GM23338 (cell line): ENCODE results near the gene CCPG1. TPM values are rescaled to one million over a fixed set of nuclear protein-coding genes. Genes with fewer than 3 reads are reported as not detected.
A peak's percentile ranks its signal among the peaks of the same experiment; 100 is the strongest.

ENCODE experiments used
- ATAC-seq: fragments of 200-7000 bp; cut with Tn5 transposase; 3 replicates; pipeline ENCODE4 v1.9.1; 2020
- DNase-seq: peaks from one replicate; pipeline ENCODE4 v3.0.0-alpha.2; 2015; ENCODE audit warnings: low spot score
- H2AFZ ChIP-seq: fragments of 200-600 bp; sonication (generic); 2 replicates; pipeline ENCODE4 v1.8.0; 2016; ENCODE audit warnings: antibody characterized with exemption, mild to moderate bottlenecking, moderate library complexity
- H3F3A ChIP-seq: fragments of 200-600 bp; sonication (generic); replicated peaks from 2 replicates; pipeline ENCODE4 v1.8.0; 2017; ENCODE audit warnings: antibody characterized with exemption, mixed run types, low read depth
- H3K27ac ChIP-seq: fragments of 200-600 bp; sonication (generic); 2 replicates; pipeline ENCODE4 v1.6.1; 2016; ENCODE audit warnings: low read depth
- H3K27me3 ChIP-seq: fragments of 200-600 bp; sonication (generic); 2 replicates; pipeline ENCODE4 v1.8.0; 2016; ENCODE audit warnings: mild to moderate bottlenecking, mixed run types, moderate library complexity; ENCODE audit not compliant: insufficient read depth
- H3K36me3 ChIP-seq: fragments of 200-600 bp; sonication (generic); 2 replicates; pipeline ENCODE4 v1.8.0; 2016; ENCODE audit warnings: mild to moderate bottlenecking; ENCODE audit not compliant: insufficient read depth
- H3K4me1 ChIP-seq: fragments of 200-600 bp; sonication (generic); 2 replicates; pipeline ENCODE4 v1.8.0; 2016; ENCODE audit warnings: mild to moderate bottlenecking, moderate library complexity; ENCODE audit not compliant: insufficient read depth
- H3K4me2 ChIP-seq: fragments of 200-600 bp; sonication (generic); 2 replicates; pipeline ENCODE4 v1.7.1; 2017; ENCODE audit warnings: mixed run types
- H3K4me3 ChIP-seq: fragments of 200-600 bp; sonication (generic); 2 replicates; pipeline ENCODE4 v1.6.1; 2016; ENCODE audit warnings: mixed run types
- H3K79me2 ChIP-seq: fragments of 200-600 bp; sonication (generic); replicated peaks from 2 replicates; pipeline ENCODE4 v1.8.0; 2017; ENCODE audit warnings: mild to moderate bottlenecking; ENCODE audit not compliant: insufficient read depth
- H3K9me2 ChIP-seq: fragments of 200-600 bp; sonication (generic); 2 replicates; pipeline ENCODE4 v1.8.0; 2017; ENCODE audit not compliant: insufficient read depth
- H4K20me1 ChIP-seq: fragments of 200-600 bp; sonication (generic); replicated peaks from 2 replicates; pipeline ENCODE4 v1.8.0; 2017; ENCODE audit warnings: mild to moderate bottlenecking; ENCODE audit not compliant: insufficient read depth
- H3K27ac Mint-ChIP-seq: 2 replicates; pipeline ENCODE4 v1.8.0; 2020; ENCODE audit warnings: inconsistent platforms, mild to moderate bottlenecking, moderate library complexity, mixed read lengths
- H3K27me3 Mint-ChIP-seq: 3 replicates; pipeline ENCODE4 v1.8.0; 2022; ENCODE audit warnings: low read depth, mild to moderate bottlenecking, moderate library complexity, mixed read lengths, inconsistent platforms; ENCODE audit not compliant: insufficient read depth, poor library complexity
- H3K36me3 Mint-ChIP-seq: 3 replicates; pipeline ENCODE4 v1.8.0; 2021; ENCODE audit warnings: low read depth, mild to moderate bottlenecking, inconsistent platforms, moderate library complexity, mixed read lengths
- H3K4me1 Mint-ChIP-seq: 3 replicates; pipeline ENCODE4 v1.8.0; 2020; ENCODE audit warnings: mild to moderate bottlenecking, inconsistent platforms, mixed read lengths
- H3K4me3 Mint-ChIP-seq: 3 replicates; pipeline ENCODE4 v1.8.0; 2021; ENCODE audit warnings: moderate library complexity, mild to moderate bottlenecking, inconsistent platforms, mixed read lengths
- H3K9me3 Mint-ChIP-seq: 3 replicates; pipeline ENCODE4 v1.8.0; 2020; ENCODE audit warnings: moderate library complexity, mild to moderate bottlenecking, inconsistent platforms, mixed read lengths
- CREB1 ChIP-seq: fragments of 250-450 bp; sonication (Bioruptor Pico); IDR thresholded peaks from 2 replicates; pipeline ENCODE4 v1.5.0; 2020; ENCODE audit warnings: low read depth, mild to moderate bottlenecking, moderate library complexity
- REST ChIP-seq: IDR thresholded peaks from one replicate; pipeline ENCODE4 v1.6.1; 2018; ENCODE audit warnings: antibody characterized with exemption; ENCODE audit not compliant: unreplicated experiment
- polyA plus RNA-seq: library from polyadenylated mRNA; unstranded; fragments of >200 nt; fragmentation: Nextera tagmentation; extraction: Ambion mirVana; gene quantifications from 2 replicates; pipeline ENCODE4 v1.2.1, GENCODE V29; 2016
- total RNA-seq: library from RNA; depleted of rRNA; stranded (reverse); fragments of >200 nt; shearing (Covaris generic); gene quantifications from 2 replicates; pipeline ENCODE4 v1.2.3, GENCODE V29; 2014
- TF ChIP-seq, protein P1 (sequence below): IDR thresholded peaks from 2 replicates; pipeline ENCODE4 v1.6.1; 2016; ENCODE audit warnings: antibody characterized with exemption
- TF ChIP-seq, protein P2 (sequence below): fragments of 250-450 bp; sonication (Bioruptor Pico); IDR thresholded peaks from 2 replicates; pipeline ENCODE4 v1.5.0; 2020; ENCODE audit warnings: mild to moderate bottlenecking, moderate library complexity

The CCPG1 gene
- total and polyA plus RNA-seq, 2 experiments from 2014 or later = 7.7 to 11.1 TPM

GRCh38 chr15:55348281-55348778 lies 59.8 kb downstream of the CCPG1 start:
- peak; percentile 77 for DNase-seq
- TF ChIP-seq REST = no peak
- TF ChIP-seq, protein P1, sequence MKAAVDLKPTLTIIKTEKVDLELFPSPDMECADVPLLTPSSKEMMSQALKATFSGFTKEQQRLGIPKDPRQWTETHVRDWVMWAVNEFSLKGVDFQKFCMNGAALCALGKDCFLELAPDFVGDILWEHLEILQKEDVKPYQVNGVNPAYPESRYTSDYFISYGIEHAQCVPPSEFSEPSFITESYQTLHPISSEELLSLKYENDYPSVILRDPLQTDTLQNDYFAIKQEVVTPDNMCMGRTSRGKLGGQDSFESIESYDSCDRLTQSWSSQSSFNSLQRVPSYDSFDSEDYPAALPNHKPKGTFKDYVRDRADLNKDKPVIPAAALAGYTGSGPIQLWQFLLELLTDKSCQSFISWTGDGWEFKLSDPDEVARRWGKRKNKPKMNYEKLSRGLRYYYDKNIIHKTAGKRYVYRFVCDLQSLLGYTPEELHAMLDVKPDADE = no peak
- no peak overlapping the region for H3K4me3 ChIP-seq
- H3F3A ChIP-seq = no peaks in the 10 kb centered on the region
- Mint-ChIP-seq H3K36me3 (no peaks in the 10 kb centered on the region), H3K4me1 (peaks cover 31% of the 10 kb centered on the region), H3K27ac (no peak overlapping the region), H3K9me3 (no peaks in the 10 kb centered on the region), H3K4me3 (no peak overlapping the region), H3K27me3 (peaks cover 4% of the 10 kb centered on the region)
- no peaks in the 10 kb centered on the region for H3K27me3 ChIP-seq
- no peak overlapping the region for H2AFZ ChIP-seq
- no peak overlapping the region for H3K27ac ChIP-seq
- no peaks in the 10 kb centered on the region for H4K20me1 ChIP-seq
- no peaks in the 10 kb centered on the region for H3K9me2 ChIP-seq
- H3K36me3 ChIP-seq = no peaks in the 10 kb centered on the region
- no peaks in the 10 kb centered on the region for H3K79me2 ChIP-seq
- peak; percentile 81 for ATAC-seq
- peaks cover 17% of the 10 kb centered on the region for H3K4me1 ChIP-seq
- H3K4me2 ChIP-seq = no peak overlapping the region

- peaks cover 13% of the 10 kb centered on the region for H3K4me1 ChIP-seq
- no peaks in the 10 kb centered on the region for H3K36me3 ChIP-seq
- DNase-seq = peak; percentile 74
- H3K4me2 ChIP-seq = no peak overlapping the region
- peaks cover 7% of the 10 kb centered on the region for H3K27me3 Mint-ChIP-seq
- H3K79me2 ChIP-seq = no peaks in the 10 kb centered on the region
- no peaks in the 10 kb centered on the region for H4K20me1 ChIP-seq
- no peak overlapping the region for H3K4me3 ChIP-seq
- H3K4me1 Mint-ChIP-seq = peaks cover 24% of the 10 kb centered on the region
- H3K27ac Mint-ChIP-seq = peak overlapping the region; percentile 75
- peak; percentile 89 for ATAC-seq
- no peak overlapping the region; the same call in 2 of the 3 replicates for H3K4me3 Mint-ChIP-seq
- H3F3A ChIP-seq = no peaks in the 10 kb centered on the region
- peak overlapping the region; percentile 7; the same call in 1 of the 2 replicates for H3K27ac ChIP-seq
- no peaks in the 10 kb centered on the region for H3K36me3 Mint-ChIP-seq
- H2AFZ ChIP-seq = no peak overlapping the region
- H3K27me3 ChIP-seq = no peaks in the 10 kb centered on the region
- H3K9me2 ChIP-seq = no peaks in the 10 kb centered on the region
- TF ChIP-seq CREB1 = no peak
- TF ChIP-seq, protein P2, sequence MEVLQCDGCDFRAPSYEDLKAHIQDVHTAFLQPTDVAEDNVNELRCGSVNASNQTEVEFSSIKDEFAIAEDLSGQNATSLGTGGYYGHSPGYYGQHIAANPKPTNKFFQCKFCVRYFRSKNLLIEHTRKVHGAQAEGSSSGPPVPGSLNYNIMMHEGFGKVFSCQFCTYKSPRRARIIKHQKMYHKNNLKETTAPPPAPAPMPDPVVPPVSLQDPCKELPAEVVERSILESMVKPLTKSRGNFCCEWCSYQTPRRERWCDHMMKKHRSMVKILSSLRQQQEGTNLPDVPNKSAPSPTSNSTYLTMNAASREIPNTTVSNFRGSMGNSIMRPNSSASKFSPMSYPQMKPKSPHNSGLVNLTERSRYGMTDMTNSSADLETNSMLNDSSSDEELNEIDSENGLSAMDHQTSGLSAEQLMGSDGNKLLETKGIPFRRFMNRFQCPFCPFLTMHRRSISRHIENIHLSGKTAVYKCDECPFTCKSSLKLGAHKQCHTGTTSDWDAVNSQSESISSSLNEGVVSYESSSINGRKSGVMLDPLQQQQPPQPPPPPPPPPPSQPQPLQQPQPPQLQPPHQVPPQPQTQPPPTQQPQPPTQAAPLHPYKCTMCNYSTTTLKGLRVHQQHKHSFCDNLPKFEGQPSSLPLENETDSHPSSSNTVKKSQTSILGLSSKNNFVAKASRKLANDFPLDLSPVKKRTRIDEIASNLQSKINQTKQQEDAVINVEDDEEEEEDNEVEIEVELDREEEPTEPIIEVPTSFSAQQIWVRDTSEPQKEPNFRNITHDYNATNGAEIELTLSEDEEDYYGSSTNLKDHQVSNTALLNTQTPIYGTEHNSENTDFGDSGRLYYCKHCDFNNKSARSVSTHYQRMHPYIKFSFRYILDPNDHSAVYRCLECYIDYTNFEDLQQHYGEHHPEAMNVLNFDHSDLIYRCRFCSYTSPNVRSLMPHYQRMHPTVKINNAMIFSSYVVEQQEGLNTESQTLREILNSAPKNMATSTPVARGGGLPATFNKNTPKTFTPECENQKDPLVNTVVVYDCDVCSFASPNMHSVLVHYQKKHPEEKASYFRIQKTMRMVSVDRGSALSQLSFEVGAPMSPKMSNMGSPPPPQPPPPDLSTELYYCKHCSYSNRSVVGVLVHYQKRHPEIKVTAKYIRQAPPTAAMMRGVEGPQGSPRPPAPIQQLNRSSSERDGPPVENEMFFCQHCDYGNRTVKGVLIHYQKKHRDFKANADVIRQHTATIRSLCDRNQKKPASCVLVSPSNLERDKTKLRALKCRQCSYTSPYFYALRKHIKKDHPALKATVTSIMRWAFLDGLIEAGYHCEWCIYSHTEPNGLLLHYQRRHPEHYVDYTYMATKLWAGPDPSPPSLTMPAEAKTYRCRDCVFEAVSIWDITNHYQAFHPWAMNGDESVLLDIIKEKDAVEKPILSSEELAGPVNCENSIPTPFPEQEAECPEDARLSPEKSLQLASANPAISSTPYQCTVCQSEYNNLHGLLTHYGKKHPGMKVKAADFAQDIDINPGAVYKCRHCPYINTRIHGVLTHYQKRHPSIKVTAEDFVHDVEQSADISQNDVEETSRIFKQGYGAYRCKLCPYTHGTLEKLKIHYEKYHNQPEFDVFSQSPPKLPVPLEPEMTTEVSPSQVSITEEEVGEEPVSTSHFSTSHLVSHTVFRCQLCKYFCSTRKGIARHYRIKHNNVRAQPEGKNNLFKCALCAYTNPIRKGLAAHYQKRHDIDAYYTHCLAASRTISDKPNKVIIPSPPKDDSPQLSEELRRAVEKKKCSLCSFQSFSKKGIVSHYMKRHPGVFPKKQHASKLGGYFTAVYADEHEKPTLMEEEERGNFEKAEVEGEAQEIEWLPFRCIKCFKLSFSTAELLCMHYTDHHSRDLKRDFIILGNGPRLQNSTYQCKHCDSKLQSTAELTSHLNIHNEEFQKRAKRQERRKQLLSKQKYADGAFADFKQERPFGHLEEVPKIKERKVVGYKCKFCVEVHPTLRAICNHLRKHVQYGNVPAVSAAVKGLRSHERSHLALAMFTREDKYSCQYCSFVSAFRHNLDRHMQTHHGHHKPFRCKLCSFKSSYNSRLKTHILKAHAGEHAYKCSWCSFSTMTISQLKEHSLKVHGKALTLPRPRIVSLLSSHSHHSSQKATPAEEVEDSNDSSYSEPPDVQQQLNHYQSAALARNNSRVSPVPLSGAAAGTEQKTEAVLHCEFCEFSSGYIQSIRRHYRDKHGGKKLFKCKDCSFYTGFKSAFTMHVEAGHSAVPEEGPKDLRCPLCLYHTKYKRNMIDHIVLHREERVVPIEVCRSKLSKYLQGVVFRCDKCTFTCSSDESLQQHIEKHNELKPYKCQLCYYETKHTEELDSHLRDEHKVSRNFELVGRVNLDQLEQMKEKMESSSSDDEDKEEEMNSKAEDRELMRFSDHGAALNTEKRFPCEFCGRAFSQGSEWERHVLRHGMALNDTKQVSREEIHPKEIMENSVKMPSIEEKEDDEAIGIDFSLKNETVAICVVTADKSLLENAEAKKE (CRISPR knock-in tag) = peak; percentile 43; the same call in 1 of the 2 replicates
- H3K9me3 Mint-ChIP-seq = no peaks in the 10 kb centered on the region
Measured at GRCh38 chr15:55344206-55344605, 64.0 kb downstream of the CCPG1 start.
